GM21786 (cell line): Measurements from ENCODE around the gene CDK19.
"Not testable (repeated sequence)": the region's sequence is repeated elsewhere in the genome, so short reads cannot be mapped to it uniquely, and the experiment has no call there.

Experiments
- ATAC-seq: cut with Tn5 transposase; IDR thresholded peaks from one replicate; pipeline ENCODE4 v1.9.1; 2021; ENCODE audit not compliant: unreplicated experiment

CDK19 gene

DNA sequence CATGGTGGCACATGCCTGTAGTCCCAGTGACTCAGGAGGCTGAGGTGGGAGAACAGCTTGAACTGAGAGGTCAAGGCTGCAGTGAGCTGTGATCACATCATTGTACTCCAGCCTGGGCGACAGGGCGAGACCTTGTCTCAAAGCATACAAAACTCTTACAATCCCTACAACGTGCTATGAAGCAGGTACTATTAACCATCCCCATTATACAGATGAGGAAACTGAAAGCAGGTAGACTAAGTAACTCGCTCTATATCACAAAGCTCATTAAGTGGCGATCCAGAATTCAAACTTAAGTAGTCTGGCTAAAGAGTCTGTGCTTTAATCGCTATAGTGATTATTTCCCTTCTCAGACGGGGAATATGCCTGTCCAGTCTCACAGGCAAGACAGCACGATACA is 54.7 kb downstream of the CDK19 start:
- ATAC-seq = no peak

DNA sequence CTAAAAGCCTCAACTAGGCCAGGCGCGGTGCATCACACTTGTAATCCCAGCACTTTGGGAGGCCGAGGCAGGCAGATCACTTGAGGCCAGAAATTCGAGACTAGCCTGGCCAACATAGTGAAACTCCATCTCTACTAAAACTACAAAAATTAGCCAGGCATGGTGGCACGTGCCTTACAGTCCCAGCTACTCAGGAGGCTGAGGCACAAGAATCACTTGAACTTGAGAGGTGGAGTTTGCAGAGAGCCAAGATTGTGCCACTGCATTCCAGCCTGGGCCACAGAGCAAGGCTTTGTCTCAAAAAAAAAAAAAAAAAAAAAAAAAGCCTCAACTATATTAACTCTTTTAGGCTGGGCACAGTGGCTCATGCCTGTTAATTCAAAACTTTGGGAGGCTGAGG is 55.2 kb downstream of the CDK19 start:
- ATAC-seq = not testable (repeated sequence)

DNA sequence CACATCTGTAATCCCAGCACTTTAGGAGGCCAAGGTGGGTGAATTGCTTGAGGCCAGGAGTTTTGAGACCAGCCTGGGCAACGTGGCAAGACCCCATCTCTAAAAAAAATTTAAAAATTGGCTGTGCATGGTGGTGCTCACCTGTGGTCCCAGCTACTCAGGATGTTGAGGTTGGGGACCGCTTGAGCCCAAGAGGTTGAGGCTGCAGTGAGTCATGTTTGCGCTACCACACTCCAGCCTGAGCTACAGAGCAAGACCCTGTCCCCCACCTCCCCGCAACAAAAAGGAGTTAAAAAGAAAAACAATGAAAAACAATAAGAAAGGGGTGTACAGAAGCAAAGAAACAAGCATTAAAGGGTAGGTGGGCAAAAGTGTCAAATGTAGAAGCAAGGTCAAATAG is 57.3 kb downstream of the CDK19 start:
- no peak for ATAC-seq

DNA sequence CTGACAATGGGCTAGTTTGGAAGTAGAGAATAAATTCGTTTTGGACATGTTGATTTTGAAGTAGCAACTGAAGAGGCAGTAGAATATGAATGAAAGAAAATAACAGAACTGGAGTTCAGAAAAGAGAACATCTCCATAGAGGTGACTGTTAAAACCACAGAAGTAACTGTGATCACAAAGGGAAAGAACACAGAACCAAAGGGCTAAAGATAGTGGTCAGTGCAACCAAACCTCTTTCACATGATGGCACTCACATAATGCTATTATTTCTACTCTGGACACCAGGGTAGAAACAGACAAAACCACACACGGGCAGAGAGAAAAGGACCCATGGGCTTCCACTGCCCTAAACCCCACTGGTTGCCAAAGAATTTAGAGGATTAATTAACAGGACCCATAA is 58.5 kb downstream of the CDK19 start:
- peak; percentile 89 for ATAC-seq

DNA sequence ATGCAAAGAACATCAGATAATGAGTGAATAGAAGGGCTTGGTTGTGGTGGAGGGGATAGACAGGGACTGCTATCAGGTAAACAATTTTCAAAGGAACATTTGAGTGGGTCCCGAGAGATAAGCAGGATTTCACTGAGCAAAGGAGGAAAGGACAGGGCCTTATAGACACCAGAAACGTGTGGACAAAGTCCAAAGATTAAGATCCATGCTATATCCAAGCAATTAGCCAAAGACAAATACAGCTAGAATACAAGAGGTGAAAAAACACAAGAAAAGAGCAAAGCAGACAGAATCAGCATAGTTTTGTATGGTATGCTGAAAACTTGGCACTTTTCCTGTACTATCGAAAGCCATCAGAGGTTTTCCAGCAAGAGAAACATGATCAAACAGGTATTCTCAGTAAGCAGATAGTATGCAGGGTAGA is 59.8 kb downstream of the CDK19 start:
- no peak for ATAC-seq

DNA sequence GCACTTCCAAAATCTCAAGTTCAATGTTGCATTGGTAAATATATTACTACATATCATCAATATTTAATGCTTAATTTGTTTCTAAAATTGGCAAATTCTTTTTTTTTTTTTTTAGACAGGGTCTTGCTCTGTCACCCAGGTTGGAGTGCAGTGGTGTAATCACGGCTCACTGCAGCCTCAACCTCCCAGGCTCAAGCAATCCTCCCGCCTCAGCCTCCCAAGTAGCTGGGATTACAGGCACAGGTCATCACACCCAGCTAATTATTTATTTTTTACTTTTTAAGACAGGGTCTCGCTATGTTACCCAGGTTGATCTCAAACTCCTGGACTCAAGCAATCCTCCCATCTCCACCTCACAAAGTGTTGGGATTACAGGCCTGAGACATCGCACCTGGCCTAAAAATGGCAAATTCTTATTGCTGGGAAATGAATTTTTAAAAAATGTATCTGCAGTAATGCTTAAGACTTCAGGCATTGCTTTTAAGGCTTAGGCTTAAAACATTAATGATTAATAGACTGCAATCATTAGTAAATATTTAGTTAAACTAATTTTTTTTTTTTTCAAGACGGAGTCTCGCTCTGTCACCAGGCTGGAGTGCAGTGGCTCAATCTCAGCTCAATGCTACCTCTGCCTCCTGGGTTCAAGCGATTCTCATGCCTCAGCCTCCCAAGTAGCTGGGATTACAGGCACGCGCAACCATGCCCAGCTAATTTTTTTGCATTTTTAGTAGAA is 61.2 kb downstream of the CDK19 start:
- ATAC-seq = not testable (repeated sequence)

DNA sequence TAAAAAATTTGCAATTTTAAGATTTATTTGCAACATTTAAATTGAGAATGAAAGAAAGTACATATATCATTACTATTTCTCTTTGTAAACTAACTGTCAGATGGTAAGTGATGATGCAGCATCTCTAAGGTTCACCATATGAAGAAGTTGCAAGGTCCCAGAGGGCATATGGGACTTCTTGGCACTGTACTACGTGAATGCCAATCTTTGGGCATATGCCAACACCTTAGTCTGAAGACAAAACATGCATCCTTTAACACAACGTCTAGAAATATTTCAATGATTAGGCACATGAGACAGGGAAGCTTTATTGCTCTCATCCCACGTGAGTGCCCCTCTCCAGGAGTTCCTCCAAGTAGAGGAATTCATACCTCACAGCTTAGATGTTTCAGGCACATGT is 66.8 kb downstream of the CDK19 start:
- no peak for ATAC-seq

DNA sequence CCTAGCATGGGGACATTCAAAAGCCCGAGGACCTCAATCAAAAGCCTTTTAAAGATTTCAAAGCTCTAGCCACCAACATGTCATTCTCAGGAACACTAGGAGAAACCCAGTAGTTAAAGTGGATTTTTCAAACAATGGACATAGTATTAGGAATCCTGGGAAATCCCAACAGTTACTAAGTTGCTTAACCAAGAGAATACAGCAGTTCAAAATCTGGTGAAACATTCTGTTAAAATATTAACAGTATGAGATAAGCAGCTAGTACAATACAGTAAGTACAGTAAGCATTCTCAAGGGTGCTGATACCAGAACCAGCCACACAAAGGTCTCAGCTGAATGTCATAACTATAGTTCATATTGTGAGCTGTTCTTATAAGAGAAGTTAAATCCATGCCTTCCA is 68.6 kb downstream of the CDK19 start:
- ATAC-seq = no peak

DNA sequence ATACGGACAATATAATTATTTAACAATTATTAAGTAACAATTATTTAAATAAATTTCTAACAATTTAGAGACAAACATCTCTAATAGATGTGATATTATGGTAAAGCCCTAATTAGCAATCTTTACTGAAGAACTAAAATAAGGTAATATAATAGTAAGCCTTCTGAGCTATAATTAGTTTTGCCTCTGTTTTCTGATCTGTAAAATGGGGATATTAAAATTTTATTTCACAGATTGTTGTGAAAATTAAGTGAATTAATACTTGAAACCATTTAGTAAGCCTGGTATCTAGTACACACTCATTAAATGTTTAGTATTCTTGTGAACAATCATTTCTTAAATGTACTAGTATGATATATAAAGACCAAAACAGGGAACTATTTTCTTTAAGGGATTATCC is 70.3 kb downstream of the CDK19 start:
- ATAC-seq = no peak

DNA sequence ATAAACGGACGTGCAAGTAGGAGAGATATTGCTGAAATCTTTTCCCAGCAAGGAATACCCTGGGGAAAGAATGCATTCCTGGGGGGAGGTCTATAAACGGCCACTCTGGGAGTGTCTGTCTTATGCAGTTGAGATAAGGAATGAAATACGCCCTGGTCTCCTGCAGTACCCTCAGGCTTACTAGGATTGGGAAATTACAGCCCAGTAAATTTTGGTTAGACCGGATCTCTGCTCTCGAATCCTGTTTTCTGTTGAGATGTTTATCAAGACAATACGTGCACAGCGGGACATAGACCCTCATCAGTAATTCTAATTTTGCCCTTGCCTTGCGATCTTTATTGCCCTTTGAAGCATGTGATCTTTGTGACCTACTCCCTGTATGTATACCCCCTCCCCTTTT is 72.7 kb downstream of the CDK19 start:
- not testable (repeated sequence) for ATAC-seq

DNA sequence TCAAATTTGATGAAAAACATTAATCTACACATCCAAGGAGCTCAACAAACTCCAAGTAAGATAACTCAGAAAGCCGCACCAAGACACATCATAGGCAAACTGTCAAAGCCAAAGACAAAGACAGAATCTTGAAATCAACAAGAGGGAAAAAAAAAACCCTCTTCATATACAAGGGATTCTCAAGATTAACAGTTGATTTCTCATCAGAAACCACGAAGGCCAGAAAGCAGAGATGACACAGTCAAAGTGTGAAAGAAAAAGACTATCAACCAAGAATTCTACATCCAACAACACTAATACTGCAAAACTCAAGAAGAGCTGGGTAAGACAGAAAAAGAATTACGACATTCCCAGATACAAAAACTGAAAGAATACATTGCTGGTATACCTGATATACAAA is 73.8 kb downstream of the CDK19 start:
- ATAC-seq = no peak

DNA sequence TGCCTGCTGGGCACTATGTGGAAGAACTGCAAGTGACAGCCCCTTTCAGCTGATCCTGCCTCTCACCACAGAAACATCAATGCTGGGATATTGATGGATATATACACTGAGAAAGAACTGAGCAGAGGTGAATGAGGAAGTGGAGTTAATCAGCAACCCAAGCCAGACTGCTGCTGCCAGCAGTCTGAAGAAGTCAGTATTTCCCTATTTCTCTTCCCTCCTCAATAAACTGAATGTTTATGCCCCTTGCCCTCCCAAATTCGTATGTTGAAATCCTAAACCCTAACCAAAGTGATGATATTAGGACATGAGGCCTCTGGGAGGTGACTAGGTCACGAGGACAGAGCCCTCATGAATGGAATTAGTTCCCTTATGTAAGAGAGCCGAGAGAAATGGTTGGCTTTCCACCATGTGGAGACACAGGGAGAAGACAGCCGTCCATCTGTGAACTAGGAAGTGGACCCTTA is 76.3 kb downstream of the CDK19 start:
- peak; percentile 96 for ATAC-seq

DNA sequence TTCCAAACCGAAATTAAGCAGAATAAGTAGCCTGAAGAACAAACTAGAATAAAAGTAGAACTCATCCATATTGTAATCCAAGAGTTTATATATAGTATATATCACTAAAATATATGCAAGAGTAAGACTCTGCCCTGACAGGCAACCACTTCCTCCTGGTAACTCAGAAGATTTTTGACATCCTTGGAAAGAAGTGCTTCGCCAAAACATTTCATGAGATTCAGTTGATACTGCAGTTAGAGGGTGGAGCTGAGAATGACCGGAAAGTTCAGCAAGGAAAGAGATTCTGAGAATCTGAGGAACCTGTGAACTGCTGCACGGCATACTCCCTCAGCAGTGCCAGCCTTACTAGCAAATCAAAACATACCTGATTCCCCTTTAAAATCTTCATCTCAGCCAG is 79.6 kb downstream of the CDK19 start:
- ATAC-seq = no peak

DNA sequence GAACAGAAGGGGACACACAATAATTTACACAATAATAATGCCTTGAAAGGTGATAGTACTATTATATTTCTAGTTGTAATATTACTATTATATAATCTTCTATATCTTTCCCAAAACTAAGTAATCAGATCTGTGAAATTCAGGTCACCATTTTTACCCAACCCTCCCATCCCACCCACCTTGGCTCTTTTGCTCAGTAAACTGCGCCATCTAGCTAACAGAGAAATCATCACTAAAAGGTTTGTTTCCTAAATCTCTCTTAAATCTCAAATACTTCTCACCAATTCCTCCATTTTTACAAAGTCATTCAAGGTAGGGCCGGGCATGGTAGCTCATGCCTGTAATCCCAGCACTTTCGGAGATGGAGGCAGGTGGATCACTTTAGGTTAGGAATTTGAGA is 83.4 kb downstream of the CDK19 start:
- ATAC-seq = no peak

DNA sequence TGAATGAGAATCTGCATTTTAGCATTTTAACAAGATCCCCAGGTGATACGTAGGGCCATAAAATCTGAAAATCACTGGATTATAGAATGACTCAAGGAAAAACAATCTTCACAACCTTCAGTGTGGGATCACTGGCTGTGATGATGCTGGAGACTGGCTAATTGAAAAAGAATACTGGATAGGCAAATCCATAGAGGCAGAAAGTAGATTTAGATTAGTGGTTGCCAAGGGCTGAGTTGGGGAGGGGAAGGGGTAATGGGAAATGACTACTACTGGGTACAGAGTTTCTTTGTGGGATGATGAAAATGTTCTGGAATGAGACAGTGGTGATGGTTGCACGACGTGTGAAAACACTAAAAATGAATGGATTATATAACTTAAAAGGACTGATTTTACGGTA is 84.1 kb downstream of the CDK19 start:
- ATAC-seq = no peak

DNA sequence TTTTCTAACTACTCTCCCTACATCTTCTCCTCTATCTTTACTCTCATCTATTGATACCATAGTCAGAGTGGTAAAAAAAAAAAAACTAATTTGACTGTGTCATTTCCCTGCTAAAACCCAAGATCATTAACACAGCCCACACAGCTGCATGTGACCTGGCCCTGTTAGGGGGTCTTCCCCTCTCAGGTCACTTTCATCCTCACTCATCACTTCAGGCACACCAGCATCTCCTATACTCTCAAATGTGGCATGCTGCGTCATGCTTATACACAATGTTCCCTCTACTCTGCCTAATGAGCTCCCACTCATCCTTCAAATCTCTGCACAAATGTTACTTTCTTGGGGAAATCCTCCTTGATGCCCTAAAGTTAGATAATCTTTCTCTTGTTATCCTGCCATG is 86.8 kb downstream of the CDK19 start:
- peak; percentile 94 for ATAC-seq

DNA sequence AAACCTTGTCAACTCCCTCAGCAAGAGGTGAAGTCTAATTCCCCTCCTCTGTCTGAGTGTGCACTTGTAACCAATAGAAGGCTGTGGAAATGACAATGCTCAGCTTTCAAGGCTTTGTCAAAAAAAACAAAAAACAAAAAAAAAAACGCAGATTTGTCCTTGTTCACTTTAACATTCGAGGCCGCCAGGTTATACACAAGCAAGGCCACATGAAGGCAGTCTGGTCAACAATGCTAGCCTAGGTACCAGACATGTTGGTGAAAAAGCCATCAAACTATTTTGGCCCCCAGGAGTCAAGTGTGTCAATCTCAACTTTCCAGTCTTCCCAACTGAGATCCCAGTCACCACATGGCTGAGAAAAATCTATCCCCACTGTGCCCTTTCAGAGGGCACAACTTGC is 92.3 kb downstream of the CDK19 start:
- ATAC-seq = no peak

DNA sequence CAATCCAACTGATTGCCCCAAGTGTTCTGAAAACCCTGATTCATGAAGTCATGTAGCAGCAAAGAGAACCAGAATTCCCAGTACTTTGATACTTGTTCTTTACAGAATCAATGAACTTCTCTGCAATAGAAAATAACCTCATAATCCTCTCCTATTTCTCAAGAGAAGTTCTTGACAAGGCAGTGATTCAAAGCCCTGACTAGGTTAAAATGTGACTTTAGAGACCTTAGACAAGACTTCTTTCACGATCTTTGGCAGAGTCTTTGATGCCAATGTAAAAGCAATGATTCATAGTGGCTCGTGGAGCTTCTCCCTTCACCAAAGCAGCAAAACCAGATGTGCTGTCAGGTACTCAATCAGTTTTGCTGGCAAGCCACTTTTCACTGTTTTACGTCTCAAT is 95.2 kb downstream of the CDK19 start:
- no peak for ATAC-seq

DNA sequence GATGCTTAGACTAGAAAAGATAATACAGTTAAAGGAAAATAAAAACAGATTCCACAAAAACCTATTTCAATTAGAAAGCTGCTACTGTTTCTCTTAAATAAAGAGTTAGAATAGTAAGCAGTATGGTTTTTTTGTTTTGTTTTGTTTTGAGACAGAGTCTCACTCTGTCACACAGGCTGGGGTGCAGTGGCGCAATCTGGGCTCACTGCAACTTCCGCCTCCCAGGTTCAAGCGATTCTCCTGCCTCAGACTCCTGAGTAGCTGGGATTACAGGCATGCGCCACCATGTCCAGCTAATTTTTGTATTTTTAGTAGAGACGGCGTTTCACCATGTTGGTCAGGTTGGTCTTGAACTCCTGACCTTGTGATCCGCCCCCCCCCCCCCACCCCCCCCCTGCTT is 95.7 kb downstream of the CDK19 start:
- not testable (repeated sequence) for ATAC-seq

DNA sequence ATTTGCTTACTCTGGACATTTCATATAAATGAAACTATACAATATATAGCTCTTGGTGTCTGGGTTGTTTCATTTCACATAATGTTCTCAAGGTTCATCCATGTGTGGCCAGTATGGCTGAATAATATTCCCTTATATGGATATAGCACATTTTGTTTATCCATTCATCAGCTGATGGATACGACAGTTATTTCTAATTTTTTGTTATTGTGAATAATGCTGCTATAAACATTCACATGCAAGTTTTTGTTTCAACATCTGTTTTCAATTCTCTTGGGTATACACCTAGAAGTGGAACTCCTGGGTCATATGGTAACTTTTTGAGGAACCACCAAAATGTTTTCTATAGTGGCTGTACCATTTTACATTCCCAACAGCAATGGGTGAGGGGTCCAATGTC is 101.1 kb downstream of the CDK19 start:
- no peak for ATAC-seq

DNA sequence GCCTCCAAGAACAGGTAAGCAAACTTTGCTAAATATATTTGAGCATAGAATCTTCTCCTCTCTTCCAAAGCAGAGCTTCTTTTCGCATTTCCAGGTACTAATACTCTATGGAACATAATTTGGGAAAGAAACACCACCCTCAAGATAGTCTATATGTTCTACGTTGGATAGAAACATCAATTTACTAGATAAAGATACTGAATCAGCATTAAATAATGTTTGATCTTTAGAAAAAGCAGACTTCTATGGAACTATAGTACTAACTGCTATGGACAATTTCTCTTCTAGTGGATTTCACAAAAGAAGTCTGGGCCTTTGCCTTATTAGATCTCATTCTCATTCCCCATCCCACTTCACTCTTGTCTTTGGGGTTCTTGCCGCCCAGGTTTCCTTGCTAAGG is 103.0 kb downstream of the CDK19 start:
- ATAC-seq = no peak

DNA sequence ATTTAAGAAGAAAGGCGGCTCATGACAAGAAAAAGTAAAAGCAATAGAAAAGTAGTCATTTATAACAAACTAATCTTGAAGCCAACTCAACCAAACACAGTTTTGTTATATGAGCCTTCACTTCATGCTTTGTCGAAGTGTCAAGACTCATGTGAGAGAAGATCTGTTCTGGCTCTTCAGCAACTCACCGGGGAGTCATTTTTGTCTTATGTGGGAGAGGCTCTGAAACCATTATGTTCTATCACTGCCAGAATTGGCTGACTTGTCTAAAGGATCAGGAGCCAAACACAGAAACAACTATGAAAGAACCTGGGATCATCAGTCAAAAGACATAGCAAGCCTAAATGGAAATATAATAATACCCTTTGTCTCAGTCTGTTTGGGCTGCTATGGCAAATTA is 105.2 kb downstream of the CDK19 start:
- ATAC-seq = no peak

DNA sequence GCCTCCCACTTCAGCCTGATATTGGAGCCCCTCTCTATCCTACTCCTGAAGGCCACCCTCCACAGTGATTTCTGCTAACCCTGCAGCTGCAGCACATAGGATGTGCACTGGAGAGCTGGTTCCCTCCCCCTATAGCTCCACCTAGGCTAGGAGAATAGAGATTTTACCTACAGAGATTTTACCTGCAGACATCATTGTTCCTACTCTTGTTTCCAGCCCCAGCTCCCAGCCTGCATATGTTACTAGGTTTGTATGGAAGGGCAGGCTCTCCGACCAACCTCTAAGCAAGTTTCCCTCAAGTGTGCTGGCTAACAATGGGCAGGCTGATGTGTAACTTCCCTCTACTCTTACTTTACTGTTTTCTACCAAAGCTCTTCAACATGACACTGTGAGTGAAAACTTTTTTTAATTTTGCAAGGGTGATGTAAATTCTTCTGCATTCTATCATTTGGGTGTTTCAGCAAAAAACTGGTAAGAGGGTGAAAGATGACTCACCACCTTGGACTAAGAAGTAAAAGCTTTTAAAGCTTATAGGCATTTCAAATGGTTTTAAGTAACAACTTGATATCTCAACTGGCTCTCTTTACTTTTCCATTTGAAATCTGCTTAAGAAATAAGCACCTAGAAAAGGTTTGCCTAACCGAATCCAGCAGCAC is 106.8 kb downstream of the CDK19 start:
- ATAC-seq = no peak
